Measurements from ENCODE around the gene NACC2.

NACC2 gene

GRCh38 chr9:135956802-135957174, 138.3 kb downstream of the NACC2 start:
- DNase-seq (ENCODE audit: low spot score): no peak
